Astrocyte of the spinal cord (primary cell): ENCODE measurements around the gene SLC44A1.

ENCODE experiments used
- DNase-seq: peaks from one replicate; pipeline ENCODE4 v3.0.0; 2011; ENCODE audit warnings: low read depth, low spot score
- H3K4me3 ChIP-seq: 2 replicates; pipeline ENCODE4 v1.5.1; 2011; ENCODE audit warnings: low read depth, mild to moderate bottlenecking, low read length, moderate library complexity
- CTCF ChIP-seq: IDR thresholded peaks from 2 replicates; pipeline ENCODE4 v1.5.1; 2012; ENCODE audit warnings: low read depth, mild to moderate bottlenecking, low read length, inconsistent platforms
- in situ Hi-C: cut with HindIII; loops from 2 replicates; pipeline ENCODE4 v1.10.0; 2017; ENCODE audit warnings: low sequenced_read_pairs

Gene SLC44A1

DNA sequence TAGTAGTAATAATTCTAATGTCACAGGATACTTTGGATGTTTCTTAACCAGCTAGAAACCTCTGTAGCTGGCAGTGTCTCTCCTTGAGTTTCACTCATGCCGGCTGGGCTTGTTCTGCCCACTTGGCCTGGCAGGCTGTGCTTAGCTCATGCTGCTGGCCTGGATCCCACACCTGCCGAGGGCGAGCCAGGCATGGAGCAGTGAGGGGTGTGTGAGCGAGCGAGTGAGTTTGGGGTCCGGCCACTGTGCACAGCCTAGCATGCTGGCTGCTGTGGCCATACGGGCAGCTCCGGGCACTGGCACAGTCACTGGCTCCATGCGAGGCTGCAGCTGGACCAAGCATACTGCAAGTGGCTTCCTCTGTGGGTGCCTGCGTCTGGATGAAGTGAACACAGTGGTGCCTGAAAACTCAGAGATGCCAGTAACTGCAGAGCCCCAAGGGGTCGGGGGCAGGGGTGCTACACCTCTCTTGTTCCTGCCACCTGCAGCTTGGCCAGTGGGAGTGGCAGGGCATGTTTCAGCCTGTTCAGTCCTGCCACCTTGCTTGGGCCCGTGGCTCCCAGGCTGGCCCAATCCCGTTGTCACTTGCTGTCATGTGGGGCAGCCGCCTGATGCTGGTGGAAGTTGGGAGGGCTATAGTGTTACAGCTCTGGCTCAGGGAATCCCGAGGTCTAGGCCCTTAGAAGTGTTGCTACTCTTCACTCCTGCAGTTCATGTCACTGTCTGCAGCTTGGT is 213.3 kb downstream of the SLC44A1 start:
- in situ Hi-C loops, result no loop called here
- no peak for DNase-seq
- no peak overlapping the region for H3K4me3 ChIP-seq
- no peak for TF ChIP-seq CTCF

- no peak for DNase-seq
- no peak for TF ChIP-seq CTCF
- in situ Hi-C loops, result no loop called here
- H3K4me3 ChIP-seq, result no peak overlapping the region
These were observed 214.0 kb downstream of the SLC44A1 start for GRCh38 chr9:105458404-105458803.

DNA sequence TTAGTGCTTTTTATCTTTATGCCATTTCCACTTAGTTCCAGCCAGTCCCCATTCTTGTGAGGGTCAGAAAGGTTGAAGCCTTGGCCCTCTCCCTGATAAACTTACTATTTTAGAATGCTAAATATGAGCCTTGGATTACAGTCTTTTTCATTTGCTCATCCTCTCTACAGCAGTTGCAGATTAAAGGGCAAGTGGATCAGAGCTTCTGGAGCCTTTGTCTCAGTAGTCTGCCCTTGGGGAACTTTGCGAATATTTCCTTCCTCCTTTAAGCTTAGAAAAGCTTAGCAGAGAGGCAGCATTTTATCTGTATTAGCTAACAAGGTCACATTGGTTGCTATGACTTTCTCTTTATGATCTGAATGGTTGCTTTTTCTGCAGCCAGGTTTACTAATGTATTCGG is 214.9 kb downstream of the SLC44A1 start:
- in situ Hi-C loops, result no loop called here
- H3K4me3 ChIP-seq, result no peak overlapping the region
- TF ChIP-seq CTCF, result no peak
- no peak for DNase-seq

DNA sequence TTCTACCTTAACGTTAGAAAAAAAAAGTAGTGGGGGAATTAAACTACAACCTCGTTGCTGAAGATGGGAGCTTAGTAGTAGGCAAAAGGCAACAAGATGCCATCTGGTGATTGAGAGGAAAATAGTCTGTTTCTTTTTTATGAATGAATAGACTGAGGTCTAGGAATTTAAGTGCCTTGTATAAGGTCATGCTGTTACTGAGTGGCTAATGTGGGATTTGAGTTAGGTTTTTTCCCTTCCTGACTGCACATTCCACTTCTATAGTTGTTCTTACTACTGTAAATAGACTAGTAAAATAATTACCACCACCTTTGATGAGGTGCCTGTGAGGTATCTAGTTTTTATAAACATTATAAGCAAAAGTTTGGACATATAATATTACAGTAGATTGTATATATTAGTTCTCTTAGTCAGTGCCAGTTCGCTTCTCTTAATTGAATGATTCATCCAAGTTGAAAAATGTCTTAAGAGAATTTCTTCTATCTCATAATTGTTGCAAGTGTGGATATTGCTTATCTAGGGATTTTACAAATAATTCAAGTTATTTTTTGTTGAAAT is 222.5 kb downstream of the SLC44A1 start:
- no peak overlapping the region for H3K4me3 ChIP-seq
- no peak for TF ChIP-seq CTCF
- DNase-seq, result peak; percentile 18
- in situ Hi-C loops, result no loop called here

DNA sequence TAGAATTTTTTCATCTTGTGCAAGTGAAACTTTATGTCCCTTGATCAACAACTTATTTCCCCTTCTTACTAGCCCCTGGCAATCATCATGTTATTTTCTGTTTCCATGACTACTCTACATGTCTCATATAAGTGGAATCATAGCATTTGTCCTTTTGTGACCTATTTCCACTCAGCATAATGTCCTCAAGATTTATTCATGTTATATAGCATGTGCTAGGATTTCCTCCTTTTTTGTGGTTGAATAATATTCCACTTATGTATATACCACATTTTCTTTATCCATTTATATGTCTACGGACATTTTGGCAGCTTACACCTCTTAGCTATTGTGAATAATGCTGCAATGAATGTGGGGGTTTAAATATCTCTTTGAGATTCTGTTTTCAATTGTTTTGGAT is 224.4 kb downstream of the SLC44A1 start:
- DNase-seq, result no peak
- TF ChIP-seq CTCF, result no peak
- in situ Hi-C loops, result no loop called here
- no peak overlapping the region for H3K4me3 ChIP-seq

GRCh38 chr9:105473221-105473620 is 228.8 kb downstream of the SLC44A1 start:
- no peak overlapping the region for H3K4me3 ChIP-seq
- TF ChIP-seq CTCF, result no peak
- no peak for DNase-seq
- in situ Hi-C loops, result no loop called here
